GM15510 (cell line): Measurements from ENCODE around the gene C2orf81.

ENCODE experiments used
- POLR2A ChIP-seq: IDR thresholded peaks from 3 replicates; pipeline ENCODE4 v1.6.1; 2011; ENCODE audit warnings: borderline replicate concordance; ENCODE audit not compliant: insufficient read length; ENCODE audit errors: extremely low read depth

Gene C2orf81

GRCh38 chr2:74427551-74427950 is 6.1 kb upstream of the C2orf81 start:
- no peak for TF ChIP-seq POLR2A

- no peak for TF ChIP-seq POLR2A
Measured at GRCh38 chr2:74426181-74426758, 4.9 kb upstream of the C2orf81 start.

- no peak for TF ChIP-seq POLR2A
Measured at GRCh38 chr2:74425523-74425922, 4.1 kb upstream of the C2orf81 start.

DNA sequence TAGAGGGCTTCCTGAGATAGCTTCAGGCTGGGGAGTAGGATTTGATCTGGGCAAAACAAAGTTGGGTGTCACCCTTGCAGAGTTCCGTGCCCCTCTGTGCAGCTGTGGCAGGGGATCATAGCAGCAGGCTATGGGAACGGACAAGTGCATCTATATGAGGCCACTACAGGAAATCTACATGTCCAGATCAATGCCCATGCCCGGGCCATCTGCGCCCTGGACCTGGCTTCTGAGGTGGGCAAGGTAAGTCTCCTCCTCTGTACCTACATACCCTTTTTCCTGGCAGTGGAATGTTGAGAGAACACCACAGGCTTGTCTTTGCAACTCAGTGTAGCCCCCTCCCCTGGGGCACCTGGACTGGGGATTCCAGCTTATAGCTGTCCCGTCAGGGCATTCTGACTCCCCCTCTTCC is 3.6 kb upstream of the C2orf81 start:
- no peak for TF ChIP-seq POLR2A

GRCh38 chr2:74424139-74424992 is 2.9 kb upstream of the C2orf81 start:
- TF ChIP-seq POLR2A = no peak

- no peak for TF ChIP-seq POLR2A
Measured at GRCh38 chr2:74423231-74424095, 2.0 kb upstream of the C2orf81 start.

GRCh38 chr2:74420006-74420405 is 1.4 kb downstream of the C2orf81 start:
- no peak for TF ChIP-seq POLR2A

GRCh38 chr2:74419345-74419744 is 2.1 kb downstream of the C2orf81 start:
- TF ChIP-seq POLR2A = no peak

- TF ChIP-seq POLR2A = no peak
Measured at GRCh38 chr2:74418312-74418711, 3.1 kb downstream of the C2orf81 start.

GRCh38 chr2:74417763-74418162 is 3.7 kb downstream of the C2orf81 start:
- no peak for TF ChIP-seq POLR2A

- no peak for TF ChIP-seq POLR2A
Measured at GRCh38 chr2:74417197-74417596, 4.2 kb downstream of the C2orf81 start.

DNA sequence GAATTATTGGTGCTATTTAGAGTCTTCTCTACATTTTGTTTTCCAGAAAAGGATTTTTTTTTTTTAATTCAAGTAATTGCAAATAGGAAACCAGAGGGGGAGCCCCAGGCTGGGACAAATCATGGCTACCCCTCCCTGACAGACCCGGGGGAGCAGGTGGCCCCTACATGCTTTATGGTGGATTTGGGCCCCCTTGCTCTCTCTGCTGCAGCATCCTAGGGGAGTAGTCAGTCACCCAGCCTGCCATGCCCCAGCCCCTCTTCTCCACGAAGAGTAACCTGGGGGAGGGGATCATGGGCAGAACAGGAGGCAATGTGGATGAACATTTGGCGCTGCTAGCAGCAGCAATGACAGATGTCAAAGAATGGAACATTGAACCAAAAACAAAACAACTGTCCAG is 4.6 kb downstream of the C2orf81 start:
- no peak for TF ChIP-seq POLR2A

DNA sequence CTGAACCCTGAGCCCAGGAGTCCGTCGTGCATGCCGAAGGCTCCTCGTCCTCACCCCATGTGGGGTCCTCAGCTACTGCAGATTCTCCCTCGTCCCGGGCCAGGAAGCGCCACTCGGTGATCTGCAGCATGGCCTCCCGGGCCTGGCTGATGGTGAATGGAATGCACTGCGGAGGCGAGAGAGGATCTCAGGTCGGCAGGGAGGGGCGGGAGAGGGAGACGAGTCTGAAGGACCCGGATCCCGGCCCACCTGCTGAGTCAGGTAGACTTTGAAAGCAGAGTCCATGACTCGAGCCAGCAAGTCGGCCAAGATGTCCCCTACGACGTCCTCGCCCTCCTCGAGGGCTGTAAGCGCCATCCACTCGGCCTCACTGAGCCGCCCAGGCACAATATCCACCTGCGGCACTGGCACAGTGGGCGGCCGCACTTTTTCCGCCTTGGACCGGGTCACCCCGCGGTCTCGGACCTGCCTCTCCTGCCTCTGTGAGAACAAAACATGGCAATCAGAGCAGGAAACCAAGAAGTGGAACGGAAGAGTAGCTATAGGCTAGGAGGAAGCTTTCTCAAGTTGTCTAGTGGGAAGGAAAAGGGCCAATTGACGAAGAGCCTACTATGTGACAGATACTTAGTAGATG is 5.5 kb downstream of the C2orf81 start:
- no peak for TF ChIP-seq POLR2A

DNA sequence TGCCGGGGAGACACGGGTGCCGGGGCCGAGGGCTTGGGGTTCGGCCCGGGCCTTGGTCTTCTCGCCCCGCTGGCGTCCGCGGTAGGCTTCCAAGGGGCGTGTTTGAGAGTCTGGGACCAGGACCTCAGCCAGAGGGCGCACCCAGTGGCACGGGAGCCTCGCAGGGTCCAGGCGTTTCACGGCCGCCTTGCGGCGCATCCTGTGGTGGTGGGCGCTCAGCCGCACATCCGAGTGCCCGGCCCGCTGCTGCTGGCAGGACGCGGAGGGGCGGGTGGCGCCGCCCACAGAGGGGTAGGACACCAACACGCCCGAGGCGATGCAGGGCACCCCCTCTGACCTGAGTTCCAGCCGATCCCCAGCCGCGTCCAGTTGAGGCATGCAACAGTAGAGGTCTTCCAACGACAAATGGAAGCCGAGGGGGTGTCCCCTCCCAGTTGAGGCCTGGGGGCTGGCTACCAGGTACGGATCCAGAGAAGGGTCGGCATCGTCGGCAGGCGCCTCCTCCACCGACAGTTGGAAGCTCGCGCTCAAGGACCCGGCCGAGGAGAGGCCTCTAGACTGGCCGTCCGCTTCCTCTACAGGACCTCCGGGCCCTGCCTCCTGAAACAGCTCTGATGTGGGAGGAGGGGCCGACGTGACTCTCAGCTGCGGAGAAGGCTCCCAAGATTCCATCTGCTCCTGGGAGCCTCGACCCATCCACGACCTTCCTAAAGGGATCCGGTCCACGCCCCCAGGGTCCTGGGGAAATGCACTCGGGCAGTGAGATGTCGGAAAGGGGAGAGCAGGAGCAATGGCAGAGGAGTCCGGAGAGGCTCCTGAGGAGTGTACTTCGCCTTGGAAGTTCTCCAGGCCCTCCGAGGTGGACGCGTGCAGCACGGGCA is 6.3 kb downstream of the C2orf81 start:
- TF ChIP-seq POLR2A = no peak

DNA sequence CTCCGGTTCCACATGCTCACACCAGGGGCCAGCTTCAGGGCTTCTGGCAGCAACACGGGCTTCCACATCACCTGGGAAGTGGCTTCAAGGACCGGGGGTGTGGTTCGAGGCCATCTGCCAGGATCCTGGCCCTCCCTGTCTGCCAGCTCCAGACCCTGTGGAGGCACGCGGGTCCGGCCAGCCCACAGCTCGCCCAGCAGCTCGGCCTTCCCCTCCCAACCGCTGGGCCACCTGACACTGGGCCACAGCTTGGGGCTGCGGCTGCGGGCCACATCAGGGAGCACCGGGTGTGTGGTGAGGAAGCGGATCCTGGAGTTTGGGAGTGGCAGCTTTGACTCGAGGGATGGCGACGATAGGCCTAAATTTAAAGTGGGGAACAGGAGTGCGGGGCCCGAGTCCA is 7.0 kb downstream of the C2orf81 start:
- no peak for TF ChIP-seq POLR2A
